Gastrocnemius medialis (tissue), 4 donors: ENCODE measurements around the gene DDIT3.

Experiments used
- CTCF ChIP-seq, 5 experiments: fragments of 450-650 bp in 3 of 5; fragments of 200-600 bp in 2 of 5; sonication (generic) in 2 of 5; IDR thresholded peaks in 4 of 5; conservative IDR thresholded peaks in 1 of 5; 1 replicate in 4 of 5; 2 replicates in 1 of 5; pipeline ENCODE4 v1.5.1; 2016 to 2019; ENCODE audit warnings: antibody characterized with exemption in 5 of 5, mild to moderate bottlenecking in 3 of 5, moderate library complexity in 3 of 5
- POLR2A ChIP-seq, 2 donors: fragments of 450-650 bp; IDR thresholded peaks; one replicate each; pipeline ENCODE4 v1.6.1; 2017; ENCODE audit warnings: antibody characterized with exemption in 2 of 2, mild to moderate bottlenecking in 2 of 2, moderate library complexity in 2 of 2

- no peak for TF ChIP-seq CTCF (IDR thresholded peaks at IDR 0.05 in 4 of 5, conservative IDR thresholded peaks at IDR 0.05 in 1 of 5)
- TF ChIP-seq POLR2A (IDR thresholded peaks at IDR 0.05) = no peak
These were observed 52.4 kb downstream of the DDIT3 start for GRCh38 chr12:57467915-57468314.
